SK-N-SH (cell line): ENCODE results near the gene CENPO. TPM values are rescaled to one million over a fixed set of nuclear protein-coding genes. Genes with fewer than 3 reads are reported as not detected.

Experiments
- CTCF ChIA-PET: fragments of 300-600, 350-600 bp; formaldehyde crosslinking; extraction: SDS; loops from one replicate; lab custom pipeline; 2021; lab: Yijun Ruan, JAX
- POLR2A ChIA-PET: fragments of 350-600 bp; sonication (Branson Sonifier 250); formaldehyde crosslinking; extraction: SDS; loops from one replicate; lab custom pipeline; 2020; ENCODE audit warnings: antibody characterized with exemption, inconsistent platforms; lab: Yijun Ruan, JAX
- DNase-seq: peaks from one replicate; pipeline ENCODE4 v3.0.0; 2012
- H2AFZ ChIP-seq: fragments of 200-600 bp; sonication (generic); 2 replicates; pipeline ENCODE4 v1.8.1; 2016; ENCODE audit warnings: antibody characterized with exemption, mild to moderate bottlenecking, low read depth
- H3F3A ChIP-seq: fragments of 200-600 bp; sonication (generic); replicated peaks from 2 replicates; pipeline ENCODE3; 2016; ENCODE audit warnings: antibody characterized with exemption, mild to moderate bottlenecking; ENCODE audit not compliant: insufficient read depth
- H3K27ac ChIP-seq, 2 experiments: fragments of 200-500 bp in 1 of 2; fragments of 200-600 bp in 1 of 2; sonication (Bioruptor generic) in 1 of 2; sonication (generic), shearing (Covaris generic) in 1 of 2; 2 replicates each; pipeline versions ENCODE4 v1.5.1 to v1.6.1; 2014 to 2016; ENCODE audit warnings: low read depth in 2 of 2, inconsistent platforms in 1 of 2, low read length in 1 of 2, mild to moderate bottlenecking in 1 of 2, mixed read lengths in 1 of 2
- H3K27me3 ChIP-seq: fragments of 200-600 bp; sonication (generic), shearing (Covaris generic); 2 replicates; pipeline ENCODE4 v1.6.1; 2016; ENCODE audit warnings: mixed run types; ENCODE audit not compliant: insufficient read depth
- H3K36me3 ChIP-seq, 2 experiments: fragments of 200-500 bp in 1 of 2; fragments of 200-600 bp in 1 of 2; sonication (Bioruptor generic) in 1 of 2; sonication (generic) in 1 of 2; replicated peaks in 1 of 2; 2 replicates each; pipeline versions ENCODE3 to v1.5.1; 2014 to 2016; ENCODE audit warnings: low read length in 1 of 2, mild to moderate bottlenecking in 1 of 2; ENCODE audit not compliant: insufficient read depth in 2 of 2, control insufficient read depth in 1 of 2
- H3K4me1 ChIP-seq, 2 experiments: fragments of 200-500 bp in 1 of 2; fragments of 200-600 bp in 1 of 2; sonication (Bioruptor generic) in 1 of 2; sonication (generic), shearing (Covaris generic) in 1 of 2; 2 replicates each; pipeline versions ENCODE4 v1.5.1 to v1.6.1; 2014 to 2016; ENCODE audit warnings: low read depth in 1 of 2, low read length in 1 of 2, mixed run types in 1 of 2; ENCODE audit not compliant: insufficient read depth in 2 of 2, control insufficient read depth in 1 of 2
- H3K4me2 ChIP-seq: fragments of 200-600 bp; sonication (generic), shearing (Covaris generic); 2 replicates; pipeline ENCODE4 v1.6.1; 2017; ENCODE audit warnings: mixed run types
- H3K4me3 ChIP-seq, 2 experiments: fragments of 200-500 bp in 1 of 2; fragments of 200-600 bp in 1 of 2; sonication (Bioruptor generic) in 1 of 2; sonication (generic), shearing (Covaris generic) in 1 of 2; 2 replicates each; pipeline versions ENCODE4 v1.5.1 to v1.8.1; 2014 to 2016; ENCODE audit warnings: low read depth in 2 of 2, inconsistent platforms in 1 of 2, low read length in 1 of 2, mild to moderate bottlenecking in 1 of 2, mixed read lengths in 1 of 2, moderate library complexity in 1 of 2
- H3K79me2 ChIP-seq: fragments of 200-600 bp; sonication (generic); 2 replicates; pipeline ENCODE4 v1.8.1; 2017; ENCODE audit warnings: mild to moderate bottlenecking; ENCODE audit not compliant: insufficient read depth
- H3K9ac ChIP-seq: fragments of 200-600 bp; sonication (generic); 2 replicates; pipeline ENCODE4 v1.6.1; 2017; ENCODE audit warnings: mixed run types
- H3K9me2 ChIP-seq: fragments of 200-600 bp; sonication (generic); 2 replicates; pipeline ENCODE4 v1.6.1; 2017; ENCODE audit warnings: mixed run types
- H3K9me3 ChIP-seq: fragments of 200-600 bp; sonication (generic); 2 replicates; pipeline ENCODE4 v1.6.1; 2017; ENCODE audit warnings: mixed run types, mild to moderate bottlenecking, moderate library complexity
- H4K20me1 ChIP-seq: fragments of 200-600 bp; sonication (generic); 2 replicates; pipeline ENCODE4 v1.6.1; 2017; ENCODE audit warnings: mild to moderate bottlenecking, mixed run types; ENCODE audit not compliant: insufficient read depth
- CTCF ChIP-seq: fragments of 200-600 bp; sonication (generic); IDR thresholded peaks from 2 replicates; pipeline ENCODE4 v1.6.1; 2017; ENCODE audit warnings: antibody characterized with exemption, mild to moderate bottlenecking, moderate library complexity
- ELF1 ChIP-seq: IDR thresholded peaks from 2 replicates; pipeline ENCODE4 v1.4.0; 2012
- EZH2phosphoT487 ChIP-seq: fragments of 200-600 bp; sonication (generic); IDR thresholded peaks from 2 replicates; pipeline ENCODE4 v1.6.1; 2017; ENCODE audit warnings: low read depth, mixed run types, mild to moderate bottlenecking, antibody characterized with exemption, moderate library complexity, borderline replicate concordance
- FOSL2 ChIP-seq: IDR thresholded peaks from 2 replicates; pipeline ENCODE4 v1.4.0; 2012; ENCODE audit warnings: low read depth, mild to moderate bottlenecking, moderate library complexity, borderline replicate concordance
- FOXJ3 ChIP-seq: sonication (generic); formaldehyde crosslinking; IDR thresholded peaks from 2 replicates; pipeline ENCODE4 v1.5.1; 2020; ENCODE audit warnings: mild to moderate bottlenecking, missing genetic modification reagents
- GATA2 ChIP-seq: sonication (generic); formaldehyde crosslinking; IDR thresholded peaks from 2 replicates; pipeline ENCODE4 v1.5.0; 2020; ENCODE audit warnings: mild to moderate bottlenecking, missing genetic modification reagents
- MEF2A ChIP-seq: IDR thresholded peaks from 2 replicates; pipeline ENCODE4 v1.4.0; 2012; ENCODE audit warnings: low read depth, borderline replicate concordance
- MXI1 ChIP-seq: IDR thresholded peaks from 2 replicates; pipeline ENCODE4 v1.6.1; 2012; ENCODE audit warnings: mild to moderate bottlenecking, low read depth, low read length, improper control_type of control experiment
- NFIC ChIP-seq: IDR thresholded peaks from 2 replicates; pipeline ENCODE4 v1.4.0; 2012; ENCODE audit warnings: borderline replicate concordance
- NRF1 ChIP-seq: IDR thresholded peaks from 2 replicates; pipeline ENCODE4 v1.6.1; 2012; ENCODE audit warnings: low read depth, mild to moderate bottlenecking, low read length
- SMC3 ChIP-seq: IDR thresholded peaks from 2 replicates; pipeline ENCODE4 v1.6.1; 2012; ENCODE audit warnings: low read depth, low read length, improper control_type of control experiment
- TAF1 ChIP-seq: IDR thresholded peaks from 2 replicates; pipeline ENCODE4 v1.6.1; 2012; ENCODE audit warnings: low read depth, mild to moderate bottlenecking, low read length, moderate library complexity, borderline replicate concordance
- TEAD4 ChIP-seq: IDR thresholded peaks from 2 replicates; pipeline ENCODE4 v1.4.0; 2012; ENCODE audit warnings: mild to moderate bottlenecking, borderline replicate concordance; ENCODE audit not compliant: insufficient read depth
- WGBS: methylation state at CpG from one replicate; pipeline ENCODE4 v1.1.6; 2017; ENCODE audit warnings: low lambda C conversion rate; 5-methylcytosine and 5-hydroxymethylcytosine counted together
- polyA plus RNA-seq, 3 experiments: library from polyadenylated mRNA; depleted of rRNA; stranded (reverse); fragments of >200 nt; gene quantifications; 2 replicates each; pipeline ENCODE4 v1.2.3, GENCODE V29; 2012
- TF ChIP-seq, protein P1 (sequence below): IDR thresholded peaks from 2 replicates; pipeline ENCODE4; 2012
- TF ChIP-seq, protein P2 (sequence below): IDR thresholded peaks from 2 replicates; pipeline ENCODE4 v1.4.0; 2012; ENCODE audit warnings: low read depth

Gene CENPO
- polyA plus RNA-seq, 1 of the 3 experiments (the other 2 are of a cell fraction): 18.3 TPM

DNA sequence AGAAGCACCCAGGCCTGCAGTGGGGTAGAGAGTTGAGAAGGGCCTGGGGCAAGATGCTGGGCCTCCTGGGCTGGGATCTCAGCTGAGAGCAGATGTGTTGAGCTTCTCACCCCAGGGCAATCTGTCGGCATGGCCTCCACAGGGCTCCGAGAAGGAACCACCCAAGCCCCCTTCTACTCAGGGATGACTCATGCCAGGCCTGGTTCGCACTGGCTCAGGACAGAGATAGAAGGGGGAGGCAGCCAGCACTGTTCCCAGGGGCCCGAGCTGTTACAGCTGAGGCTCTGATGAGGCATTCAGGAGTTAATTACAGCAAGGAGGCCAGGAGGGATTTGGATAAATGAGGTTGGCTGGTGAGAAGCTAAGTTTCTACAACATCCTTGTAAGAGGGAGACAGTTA is 62.5 kb downstream of the CENPO start:
- POLR2A ChIA-PET: interaction anchor here (1.4 kb wide), 1 partner anchor 63 kb away, joined by 3 read pairs; the partner anchor contains the start of genes CENPO and PTRHD1
- no peak overlapping the region for H3K9ac ChIP-seq
- peaks cover 8 to 10% of the 10 kb centered on the region in 2 experiments; a peak in 2 of 4 replicates for H3K4me1 ChIP-seq
- peak overlapping the region in 1 of 2 experiments; percentile 44; a peak in 3 of 4 replicates for H3K27ac ChIP-seq
- TF ChIP-seq TAF1: no peak
- TF ChIP-seq FOSL2: peak; percentile 54; the same call in 1 of the 2 replicates
- H3K4me2 ChIP-seq: no peak overlapping the region; the same call in 1 of the 2 replicates
- H3K9me3 ChIP-seq: no peaks in the 10 kb centered on the region
- H3K4me3 ChIP-seq: no peak overlapping the region
- no peaks in the 10 kb centered on the region for H3K36me3 ChIP-seq
- no peak overlapping the region for H2AFZ ChIP-seq
- no peaks in the 10 kb centered on the region for H3F3A ChIP-seq
- no peaks in the 10 kb centered on the region for H3K27me3 ChIP-seq
- no peaks in the 10 kb centered on the region for H3K9me2 ChIP-seq
- H3K79me2 ChIP-seq: no peaks in the 10 kb centered on the region
- WGBS: 70% methylated on average over 4 of the region's 4 CpGs
- no peaks in the 10 kb centered on the region for H4K20me1 ChIP-seq
- no peak for DNase-seq
- CTCF ChIA-PET: interaction anchor here (0.8 to 5.3 kb wide), 3 partner anchors 28 to 64 kb away, joined by 3 to 25 read pairs (median 4); no protein-coding TSS in a partner anchor

GRCh38 chr2:24856791-24857211 is 63.6 kb downstream of the CENPO start:
- H3K9me3 ChIP-seq: no peaks in the 10 kb centered on the region
- TF ChIP-seq MXI1: no peak
- TF ChIP-seq, protein P1, sequence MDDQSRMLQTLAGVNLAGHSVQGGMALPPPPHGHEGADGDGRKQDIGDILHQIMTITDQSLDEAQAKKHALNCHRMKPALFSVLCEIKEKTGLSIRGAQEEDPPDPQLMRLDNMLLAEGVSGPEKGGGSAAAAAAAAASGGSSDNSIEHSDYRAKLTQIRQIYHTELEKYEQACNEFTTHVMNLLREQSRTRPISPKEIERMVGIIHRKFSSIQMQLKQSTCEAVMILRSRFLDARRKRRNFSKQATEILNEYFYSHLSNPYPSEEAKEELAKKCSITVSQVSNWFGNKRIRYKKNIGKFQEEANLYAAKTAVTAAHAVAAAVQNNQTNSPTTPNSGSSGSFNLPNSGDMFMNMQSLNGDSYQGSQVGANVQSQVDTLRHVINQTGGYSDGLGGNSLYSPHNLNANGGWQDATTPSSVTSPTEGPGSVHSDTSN: no peak
- TF ChIP-seq, protein P2, sequence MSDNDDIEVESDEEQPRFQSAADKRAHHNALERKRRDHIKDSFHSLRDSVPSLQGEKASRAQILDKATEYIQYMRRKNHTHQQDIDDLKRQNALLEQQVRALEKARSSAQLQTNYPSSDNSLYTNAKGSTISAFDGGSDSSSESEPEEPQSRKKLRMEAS: no peak
- TF ChIP-seq ELF1: no peak
- TF ChIP-seq FOXJ3 (CRISPR knock-in tag): no peak
- no peak for TF ChIP-seq TEAD4
- TF ChIP-seq MEF2A: no peak
- TF ChIP-seq NRF1: no peak
- TF ChIP-seq SMC3: no peak
- no peak for TF ChIP-seq EZH2phosphoT487
- no peak for TF ChIP-seq TAF1
- no peak for TF ChIP-seq GATA2
- TF ChIP-seq CTCF: no peak
- TF ChIP-seq NFIC: no peak
- CTCF ChIA-PET: interaction anchor here (5.3 kb wide), 1 partner anchor 29 kb away, joined by 25 read pairs; no protein-coding TSS in a partner anchor
- WGBS: 80% methylated on average over 5 of the region's 5 CpGs
- no peaks in the 10 kb centered on the region for H3K9me2 ChIP-seq
- H3K27ac ChIP-seq: no peak overlapping the region
- H3K36me3 ChIP-seq: no peaks in the 10 kb centered on the region
- DNase-seq: no peak
- H3K4me1 ChIP-seq: peaks cover 8 to 10% of the 10 kb centered on the region in 2 experiments; a peak in 2 of 4 replicates
- H3K4me3 ChIP-seq: no peak overlapping the region
- no peaks in the 10 kb centered on the region for H4K20me1 ChIP-seq
- POLR2A ChIA-PET: no interaction called here
- H3K27me3 ChIP-seq: no peaks in the 10 kb centered on the region
- no peak overlapping the region for H2AFZ ChIP-seq
- H3F3A ChIP-seq: no peaks in the 10 kb centered on the region
- H3K9ac ChIP-seq: no peak overlapping the region
- H3K4me2 ChIP-seq: no peak overlapping the region
- H3K79me2 ChIP-seq: no peaks in the 10 kb centered on the region
